HG03025 (cell line): ENCODE measurements around the gene RPLP2.
A peak's percentile ranks its signal among the peaks of the same experiment; 100 is the strongest.

Experiments used
- ATAC-seq: cut with Tn5 transposase; IDR thresholded peaks from one replicate; pipeline ENCODE4 v1.9.1; 2021; ENCODE audit warnings: mild to moderate bottlenecking, moderate library complexity; ENCODE audit not compliant: unreplicated experiment, low FRiP score

Gene RPLP2

GRCh38 chr11:809287-810039 lies at the start of gene RPLP2:
Gene RPLP2 (plus strand): TSS chr11:809967. CDS start chr11:810235, 268 bp downstream.
- ATAC-seq, result peak; percentile 63

GRCh38 chr11:760236-760635 lies 49.5 kb upstream of the RPLP2 start:
- no peak for ATAC-seq

- ATAC-seq, result no peak
These were observed 48.1 kb upstream of the RPLP2 start for GRCh38 chr11:761526-762108.

- no peak for ATAC-seq
These were observed 47.2 kb upstream of the RPLP2 start for GRCh38 chr11:762421-763072.

GRCh38 chr11:763073-763463 lies 46.7 kb upstream of the RPLP2 start:
- no peak for ATAC-seq

- ATAC-seq, result no peak
These were observed 46.0 kb upstream of the RPLP2 start for GRCh38 chr11:763549-764321.

GRCh38 chr11:764322-765024 lies 45.3 kb upstream of the RPLP2 start:
- ATAC-seq, result no peak

- ATAC-seq, result no peak
These were observed 44.6 kb upstream of the RPLP2 start for GRCh38 chr11:765025-765801.

GRCh38 chr11:765802-766091 lies 44.0 kb upstream of the RPLP2 start:
- ATAC-seq, result no peak

GRCh38 chr11:766106-766935 lies 43.4 kb upstream of the RPLP2 start:
- no peak for ATAC-seq

GRCh38 chr11:766936-767210 lies 42.9 kb upstream of the RPLP2 start:
- no peak for ATAC-seq

GRCh38 chr11:767238-767637 lies 42.5 kb upstream of the RPLP2 start:
- ATAC-seq, result no peak

- ATAC-seq, result no peak
These were observed 39.7 kb upstream of the RPLP2 start for GRCh38 chr11:769887-770641.

- no peak for ATAC-seq
These were observed 38.8 kb upstream of the RPLP2 start for GRCh38 chr11:770642-771616.

- no peak for ATAC-seq
These were observed 38.1 kb upstream of the RPLP2 start for GRCh38 chr11:771617-772204.

GRCh38 chr11:772429-773390 lies 37.1 kb upstream of the RPLP2 start:
- ATAC-seq, result no peak
